GM12878 (cell line): ENCODE data around the gene KANK4. TPM values are rescaled to one million over a fixed set of nuclear protein-coding genes. Genes with fewer than 3 reads are reported as not detected.

ENCODE experiments used
- ATAC-seq: fragments of 200-7000 bp; cut with Tn5 transposase; 3 replicates; pipeline ENCODE4 v1.9.1; 2020; ENCODE audit warnings: mild to moderate bottlenecking, moderate library complexity
- BruUV-seq: library from RNA; stranded (reverse); fragments of 400-500 nt; replicated peaks from 2 replicates; lab custom pipeline; 2021; lab: Mats Ljungman, UMichigan
- CTCF ChIA-PET: fragments of 300-600 bp; sonication (Branson Sonifier 250); formaldehyde crosslinking; extraction: SDS; loops from one replicate; lab custom pipeline; 2021; ENCODE audit warnings: inconsistent platforms; lab: Yijun Ruan, JAX
- POLR2A ChIA-PET: fragments of 350-600 bp; formaldehyde crosslinking; extraction: SDS; loops from one replicate; lab custom pipeline; 2021; ENCODE audit warnings: inconsistent platforms; lab: Charles Lee
- RAD21 ChIA-PET: fragments of 300-600 bp; sonication (Branson Sonifier 250); formaldehyde crosslinking; loops from one replicate; lab custom pipeline; 2023; ENCODE audit warnings: antibody characterized with exemption; ENCODE audit not compliant: unreplicated experiment; lab: Charles Lee
- SMC1A ChIA-PET: fragments of 300-600 bp; sonication (Branson Sonifier 250); formaldehyde crosslinking; loops from one replicate; lab custom pipeline; 2023; ENCODE audit not compliant: unreplicated experiment, uncharacterized antibody; lab: Charles Lee
- DNase-seq: peaks from one replicate; pipeline ENCODE4 v3.0.0-alpha.2; 2011; ENCODE audit warnings: low read depth, low spot score
- FAIRE-seq: peaks from 3 replicates; lab custom pipeline; 2011; peaks lifted over from hg19 to GRCh38; lab: Jason Lieb, UNC
- H2AFZ ChIP-seq: 2 replicates; pipeline ENCODE4 v1.6.0; 2011; ENCODE audit warnings: low read depth, low read length, control low read depth; ENCODE audit not compliant: control insufficient read depth
- H3K27ac ChIP-seq: 2 replicates; pipeline ENCODE4 v1.5.1; 2011; ENCODE audit warnings: control low read depth; ENCODE audit not compliant: control insufficient read depth, insufficient read depth
- H3K27me3 ChIP-seq, 2 experiments: replicated peaks in 1 of 2; 2 replicates each; pipeline versions ENCODE4 v1.6.0 to v1.6.1; 2011; ENCODE audit warnings: low read length in 1 of 2; ENCODE audit not compliant: control insufficient read depth in 2 of 2, insufficient read depth in 2 of 2
- H3K36me3 ChIP-seq, 2 experiments: 2 replicates each; pipeline ENCODE4 v1.5.1; 2011; ENCODE audit warnings: low read length in 1 of 2; ENCODE audit not compliant: control insufficient read depth in 2 of 2, insufficient read depth in 2 of 2
- H3K4me1 ChIP-seq: 2 replicates; pipeline ENCODE4 v1.6.1; 2011; ENCODE audit warnings: mild to moderate bottlenecking, low read length, moderate library complexity, mixed read lengths; ENCODE audit not compliant: control insufficient read depth, insufficient read depth
- H3K4me2 ChIP-seq: 2 replicates; pipeline ENCODE4 v1.6.0; 2011; ENCODE audit warnings: control low read depth; ENCODE audit not compliant: control insufficient read depth, insufficient read depth
- H3K4me3 ChIP-seq: fragments of 200-600 bp; sonication (generic); 2 replicates; pipeline ENCODE4 v1.5.1; 2016
- H3K79me2 ChIP-seq: 2 replicates; pipeline ENCODE4 v1.6.0; 2011; ENCODE audit warnings: low read length; ENCODE audit not compliant: control insufficient read depth, insufficient read depth
- H3K9ac ChIP-seq: 2 replicates; pipeline ENCODE4 v1.8.0; 2011; ENCODE audit warnings: low read length, control low read depth, mixed read lengths; ENCODE audit not compliant: control insufficient read depth, insufficient read depth
- H3K9me3 ChIP-seq: replicated peaks from 3 replicates; pipeline ENCODE4 v1.5.1; 2011; ENCODE audit warnings: mild to moderate bottlenecking, low read length; ENCODE audit not compliant: control insufficient read depth, insufficient read depth
- H4K20me1 ChIP-seq: 2 replicates; pipeline ENCODE4 v1.6.0; 2011; ENCODE audit not compliant: control insufficient read depth, insufficient read depth
- ETV6 ChIP-seq, 2 experiments: fragments of 450-650 bp in 1 of 2; IDR thresholded peaks in 1 of 2; conservative IDR thresholded peaks in 1 of 2; 2 replicates each; pipeline ENCODE4 v1.6.1; 2014; ENCODE audit warnings: antibody characterized with exemption in 1 of 2, borderline replicate concordance in 1 of 2, low read depth in 1 of 2, mild to moderate bottlenecking in 1 of 2, moderate library complexity in 1 of 2
- FOXM1 ChIP-seq: IDR thresholded peaks from 2 replicates; pipeline ENCODE4 v1.6.1; 2012; ENCODE audit warnings: low read depth, mild to moderate bottlenecking, inconsistent platforms, low read length, moderate library complexity
- NFIC ChIP-seq: IDR thresholded peaks from 2 replicates; pipeline ENCODE4 v1.6.1; 2012; ENCODE audit warnings: low read depth, mild to moderate bottlenecking, inconsistent platforms, low read length, moderate library complexity
- PML ChIP-seq: IDR thresholded peaks from 2 replicates; pipeline ENCODE4 v1.6.1; 2012; ENCODE audit warnings: low read length, inconsistent platforms
- SKIL ChIP-seq: fragments of 450-650 bp; IDR thresholded peaks from 2 replicates; pipeline ENCODE4 v1.6.1; 2017; ENCODE audit warnings: mild to moderate bottlenecking, low read depth, inconsistent platforms; ENCODE audit not compliant: poor library complexity, severe bottlenecking
- SMAD5 ChIP-seq: IDR thresholded peaks from 2 replicates; pipeline ENCODE4 v1.6.1; 2016; ENCODE audit warnings: antibody characterized with exemption, low read depth
- SMARCA5 ChIP-seq: fragments of 450-650 bp; IDR thresholded peaks from 2 replicates; pipeline ENCODE4 v1.6.1; 2017; ENCODE audit warnings: mild to moderate bottlenecking
- STAT3 ChIP-seq: IDR thresholded peaks from 2 replicates; pipeline ENCODE4 v1.6.1; 2011; ENCODE audit warnings: low read depth, low read length, improper control_type of control experiment
- ZBED1 ChIP-seq: IDR thresholded peaks from 2 replicates; pipeline ENCODE4 v1.6.1; 2016; ENCODE audit warnings: borderline replicate concordance
- ZSCAN29 ChIP-seq: fragments of 450-650 bp; IDR thresholded peaks from 2 replicates; pipeline ENCODE4 v1.6.1; 2017; ENCODE audit warnings: mild to moderate bottlenecking, moderate library complexity
- WGBS: methylation state at CpG from one replicate; pipeline ENCODE4 v1.1.6; 2016; ENCODE audit warnings: low lambda C conversion rate; ENCODE audit not compliant: insufficient replicate concordance, insufficient coverage; ENCODE audit errors: missing lambda C conversion rate; 5-methylcytosine and 5-hydroxymethylcytosine counted together
- in situ Hi-C: fragments of 300-500 bp; cut with MboI; formaldehyde crosslinking; loops from 9 replicates; pipeline ENCODE4 v1.14.3; 2018; ENCODE audit warnings: mixed read lengths
- intact Hi-C: fragments of 100-400 bp; cut with micrococcal nuclease; formaldehyde crosslinking; loops from one replicate; pipeline ENCODE4 v1.14.2; 2022; ENCODE audit not compliant: unreplicated experiment
- polyA plus RNA-seq, 11 experiments: library from polyadenylated mRNA; depleted of rRNA in 4 of 11; unstranded in 6 of 11; stranded (reverse) in 5 of 11; fragments of >200 nt; fragmentation: Nextera tagmentation in 4 of 11; fragmentation: Illumina TruSeq in 1 of 11; extraction: Ambion mirVana in 4 of 11; extraction: Trizol in 1 of 11; gene quantifications; 1 replicate in 1 of 11; 2 replicates in 10 of 11; pipeline versions ENCODE4 v1.2.1 to v1.2.3, GENCODE V29; 2011 to 2016; ENCODE audit warnings: inconsistent platforms in 2 of 11, missing spikeins in 2 of 11, low read depth in 1 of 11
- total RNA-seq, 4 experiments: library from RNA; depleted of rRNA in 3 of 4; stranded (reverse); fragments of >200 nt in 3 of 4; fragmentation: Illumina TruSeq in 1 of 4; extraction: Trizol in 1 of 4; gene quantifications; 2 replicates each; pipeline versions ENCODE4 v1.2.1 to v1.2.3, GENCODE V29; 2013 to 2021
- TF ChIP-seq, protein P1 (sequence below): fragments of 450-650 bp; formaldehyde crosslinking; IDR thresholded peaks from 2 replicates; pipeline ENCODE4 v1.4.0; 2022; ENCODE audit warnings: mild to moderate bottlenecking, moderate library complexity
- TF ChIP-seq, protein P2 (sequence below), 3 experiments: IDR thresholded peaks in 2 of 3; conservative IDR thresholded peaks in 1 of 3; 2 replicates each; pipeline ENCODE4 v1.5.1; 2011; ENCODE audit warnings: low read depth in 3 of 3, low read length in 3 of 3, mild to moderate bottlenecking in 3 of 3, control low read depth in 2 of 3, moderate library complexity in 2 of 3, inconsistent platforms in 1 of 3, mixed read lengths in 1 of 3; ENCODE audit not compliant: control insufficient read depth in 2 of 3, insufficient read depth in 1 of 3; ENCODE audit errors: extremely low read depth in 1 of 3

The KANK4 gene
- total and polyA plus RNA-seq, 10 of the 15 experiments (the other 5 are each of a cell fraction or from before 2014, with no cell fraction given) = not detected

- 36% methylated on average over 14 of the region's 14 CpGs for WGBS
- no peak for ATAC-seq
- no peaks in the 10 kb centered on the region for H3K79me2 ChIP-seq
- no peak overlapping the region for H3K9ac ChIP-seq
- ChIA-PET RAD21 (no interaction called here), SMC1A (no interaction called here)
- no peak overlapping the region for H2AFZ ChIP-seq
- no peaks in the 10 kb centered on the region for H3K9me3 ChIP-seq
- no peak for TF ChIP-seq NFIC
- no peak for TF ChIP-seq SMAD5
- TF ChIP-seq PML = no peak
- TF ChIP-seq SKIL = no peak
- TF ChIP-seq SMARCA5 = no peak
- TF ChIP-seq ZSCAN29 = no peak
- TF ChIP-seq ETV6 (conservative IDR thresholded peaks at IDR 0.05 in 1 of 2, IDR thresholded peaks at IDR 0.05 in 1 of 2; ENCODE audit: borderline replicate concordance in 1 of 2, low read depth in 1 of 2) = no peak
- no peak for TF ChIP-seq FOXM1
- TF ChIP-seq, protein P1, sequence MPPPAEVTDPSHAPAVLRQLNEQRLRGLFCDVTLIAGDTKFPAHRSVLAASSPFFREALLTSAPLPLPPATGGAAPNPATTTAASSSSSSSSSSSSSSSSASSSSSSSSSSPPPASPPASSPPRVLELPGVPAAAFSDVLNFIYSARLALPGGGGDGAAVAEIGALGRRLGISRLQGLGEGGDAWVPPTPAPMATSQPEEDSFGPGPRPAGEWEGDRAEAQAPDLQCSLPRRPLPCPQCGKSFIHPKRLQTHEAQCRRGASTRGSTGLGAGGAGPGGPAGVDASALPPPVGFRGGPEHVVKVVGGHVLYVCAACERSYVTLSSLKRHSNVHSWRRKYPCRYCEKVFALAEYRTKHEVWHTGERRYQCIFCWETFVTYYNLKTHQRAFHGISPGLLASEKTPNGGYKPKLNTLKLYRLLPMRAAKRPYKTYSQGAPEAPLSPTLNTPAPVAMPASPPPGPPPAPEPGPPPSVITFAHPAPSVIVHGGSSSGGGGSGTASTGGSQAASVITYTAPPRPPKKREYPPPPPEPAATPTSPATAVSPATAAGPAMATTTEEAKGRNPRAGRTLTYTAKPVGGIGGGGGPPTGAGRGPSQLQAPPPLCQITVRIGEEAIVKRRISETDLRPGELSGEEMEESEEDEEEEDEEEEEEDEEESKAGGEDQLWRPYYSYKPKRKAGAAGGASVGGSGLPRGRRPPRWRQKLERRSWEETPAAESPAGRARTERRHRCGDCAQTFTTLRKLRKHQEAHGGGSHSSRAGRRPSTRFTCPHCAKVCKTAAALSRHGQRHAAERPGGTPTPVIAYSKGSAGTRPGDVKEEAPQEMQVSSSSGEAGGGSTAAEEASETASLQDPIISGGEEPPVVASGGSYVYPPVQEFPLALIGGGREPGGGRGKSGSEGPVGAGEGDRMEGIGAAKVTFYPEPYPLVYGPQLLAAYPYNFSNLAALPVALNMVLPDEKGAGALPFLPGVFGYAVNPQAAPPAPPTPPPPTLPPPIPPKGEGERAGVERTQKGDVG (CRISPR knock-in tag) = no peak
- no peak for TF ChIP-seq ZBED1
- no peak for TF ChIP-seq STAT3
- TF ChIP-seq, protein P2, sequence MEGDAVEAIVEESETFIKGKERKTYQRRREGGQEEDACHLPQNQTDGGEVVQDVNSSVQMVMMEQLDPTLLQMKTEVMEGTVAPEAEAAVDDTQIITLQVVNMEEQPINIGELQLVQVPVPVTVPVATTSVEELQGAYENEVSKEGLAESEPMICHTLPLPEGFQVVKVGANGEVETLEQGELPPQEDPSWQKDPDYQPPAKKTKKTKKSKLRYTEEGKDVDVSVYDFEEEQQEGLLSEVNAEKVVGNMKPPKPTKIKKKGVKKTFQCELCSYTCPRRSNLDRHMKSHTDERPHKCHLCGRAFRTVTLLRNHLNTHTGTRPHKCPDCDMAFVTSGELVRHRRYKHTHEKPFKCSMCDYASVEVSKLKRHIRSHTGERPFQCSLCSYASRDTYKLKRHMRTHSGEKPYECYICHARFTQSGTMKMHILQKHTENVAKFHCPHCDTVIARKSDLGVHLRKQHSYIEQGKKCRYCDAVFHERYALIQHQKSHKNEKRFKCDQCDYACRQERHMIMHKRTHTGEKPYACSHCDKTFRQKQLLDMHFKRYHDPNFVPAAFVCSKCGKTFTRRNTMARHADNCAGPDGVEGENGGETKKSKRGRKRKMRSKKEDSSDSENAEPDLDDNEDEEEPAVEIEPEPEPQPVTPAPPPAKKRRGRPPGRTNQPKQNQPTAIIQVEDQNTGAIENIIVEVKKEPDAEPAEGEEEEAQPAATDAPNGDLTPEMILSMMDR (IDR thresholded peaks at IDR 0.05 in 2 of 3, conservative IDR thresholded peaks at IDR 0.05 in 1 of 3; ENCODE audit: control insufficient read depth in 2 of 3, extremely low read depth in 1 of 3, insufficient read depth in 1 of 3, low read depth in 3 of 3, low read length in 3 of 3) = no peak
- TF ChIP-seq, all 136 proteins: peak for 0
- H3K4me3 ChIP-seq = no peak overlapping the region
- BruUV-seq = no TSS peak
- H3K27me3 ChIP-seq = no peaks in the 10 kb centered on the region; a peak in 1 of 4 replicates
- in situ Hi-C loops (no loop called here), intact Hi-C loops (no loop called here)
- H4K20me1 ChIP-seq = no peaks in the 10 kb centered on the region
- DNase-seq (no peak), FAIRE-seq (no peak)
- H3K27ac ChIP-seq = no peak overlapping the region
- no peaks in the 10 kb centered on the region for H3K36me3 ChIP-seq
- no peak overlapping the region for H3K4me2 ChIP-seq
- ChIA-PET CTCF (no interaction called here), POLR2A (no interaction called here)
- H3K4me1 ChIP-seq = peaks cover 5% of the 10 kb centered on the region; the same call in 1 of the 2 replicates
Observed at GRCh38 chr1:62274496-62275485, 44.4 kb downstream of the KANK4 start.
